ENCODE data around the gene CREB5.

- TF ChIP-seq EP300 (IDR thresholded peaks at IDR 0.05) = no peak
- TF ChIP-seq POLR2A (IDR thresholded peaks at IDR 0.05) = no peak
These were observed 361.3 kb downstream of the CREB5 start for GRCh38 chr7:28773423-28774145.
